H1 (cell line): ENCODE results near the gene RAMP1. TPM values are rescaled to one million over a fixed set of nuclear protein-coding genes. Genes with fewer than 3 reads are reported as not detected.

Experiments used
- CTCF ChIA-PET: fragments of 300-600 bp; sonication (Branson Sonifier 250); formaldehyde crosslinking; loops from one replicate; lab custom pipeline; 2021; ENCODE audit not compliant: partially characterized antibody; lab: Charles Lee
- POLR2A ChIA-PET: fragments of 300-600 bp; sonication (Branson Sonifier 250); formaldehyde crosslinking; loops from one replicate; lab custom pipeline; 2021; ENCODE audit warnings: inconsistent platforms; ENCODE audit not compliant: partially characterized antibody; lab: Charles Lee
- DNase-seq, 2 experiments: peaks; one replicate each; pipeline versions ENCODE4 v3.0.0 to v3.0.0-alpha.2; 2010 to 2022; ENCODE audit warnings: low spot score in 2 of 2, low read depth in 1 of 2, mixed read lengths in 1 of 2
- FAIRE-seq: peaks from 2 replicates; lab custom pipeline; 2011; peaks lifted over from hg19 to GRCh38; lab: Jason Lieb, UNC
- H2AFZ ChIP-seq: 2 replicates; pipeline ENCODE4 v1.8.1; 2012; ENCODE audit warnings: low read length, inconsistent platforms
- H2AK5ac ChIP-seq: 2 replicates; pipeline ENCODE4 v1.6.1; 2013; ENCODE audit warnings: low read depth, low read length
- H2BK120ac ChIP-seq: replicated peaks from 2 replicates; pipeline ENCODE3; 2013; ENCODE audit warnings: low read depth, low read length, inconsistent platforms
- H2BK12ac ChIP-seq: 2 replicates; pipeline ENCODE4 v1.6.1; 2013; ENCODE audit warnings: low read depth, low read length
- H2BK15ac ChIP-seq: 2 replicates; pipeline ENCODE4 v1.6.1; 2013; ENCODE audit warnings: low read length
- H2BK20ac ChIP-seq: 2 replicates; pipeline ENCODE4 v1.6.1; 2013; ENCODE audit warnings: low read length
- H2BK5ac ChIP-seq: 2 replicates; pipeline ENCODE4 v1.6.1; 2013; ENCODE audit warnings: low read depth, low read length
- H3K14ac ChIP-seq: 2 replicates; pipeline ENCODE4 v1.6.1; 2013; ENCODE audit warnings: inconsistent platforms; ENCODE audit not compliant: insufficient read length
- H3K18ac ChIP-seq: 2 replicates; pipeline ENCODE4 v1.6.1; 2013; ENCODE audit warnings: low read length; ENCODE audit errors: extremely low read depth
- H3K23ac ChIP-seq: 2 replicates; pipeline ENCODE4 v1.6.1; 2013; ENCODE audit warnings: inconsistent platforms; ENCODE audit not compliant: insufficient read length
- H3K23me2 ChIP-seq: 2 replicates; pipeline ENCODE4 v1.6.1; 2013; ENCODE audit warnings: low read depth, low read length
- H3K27ac ChIP-seq: 2 replicates; pipeline ENCODE4 v1.6.1; 2011; ENCODE audit warnings: low read depth, low read length, inconsistent platforms
- H3K27me3 ChIP-seq, 4 experiments: replicated peaks in 1 of 4; 1 replicate in 1 of 4; 2 replicates in 3 of 4; pipeline versions ENCODE4 v1.6.1 to v1.8.1; 2011 to 2013; ENCODE audit warnings: low read length in 3 of 4, mild to moderate bottlenecking in 3 of 4, inconsistent platforms in 2 of 4, mixed read lengths in 2 of 4, moderate library complexity in 1 of 4; ENCODE audit not compliant: control insufficient read depth in 3 of 4, insufficient read depth in 3 of 4; ENCODE audit errors: extremely low read depth in 1 of 4
- H3K36me3 ChIP-seq, 4 experiments: 2 replicates each; pipeline versions ENCODE4 v1.6.1 to v1.8.1; 2011 to 2013; ENCODE audit warnings: mild to moderate bottlenecking in 4 of 4, low read length in 3 of 4, moderate library complexity in 2 of 4, control low read depth in 1 of 4, inconsistent platforms in 1 of 4; ENCODE audit not compliant: insufficient read depth in 4 of 4, control insufficient read depth in 2 of 4
- H3K4ac ChIP-seq: replicated peaks from 2 replicates; pipeline ENCODE3; 2013; ENCODE audit warnings: low read length, low read depth, mixed read lengths, inconsistent platforms; ENCODE audit not compliant: insufficient read length
- H3K4me1 ChIP-seq, 4 experiments: replicated peaks in 1 of 4; 1 replicate in 1 of 4; 2 replicates in 3 of 4; pipeline versions ENCODE4 v1.6.1 to v1.8.1; 2011 to 2013; ENCODE audit warnings: low read length in 3 of 4, inconsistent platforms in 2 of 4, mixed read lengths in 1 of 4; ENCODE audit not compliant: insufficient read depth in 4 of 4, control insufficient read depth in 3 of 4
- H3K4me2 ChIP-seq, 2 experiments: 2 replicates each; pipeline versions ENCODE4 v1.6.1 to v1.8.1; 2011 to 2013; ENCODE audit warnings: low read depth in 2 of 2, low read length in 2 of 2, control low read depth in 1 of 2, inconsistent platforms in 1 of 2, mild to moderate bottlenecking in 1 of 2; ENCODE audit not compliant: insufficient read depth in 1 of 2
- H3K4me3 ChIP-seq, 4 experiments: fragments of 200-600, 300-600 bp in 1 of 4; sonication (generic), shearing (Covaris generic), sonication (Bioruptor Twin) in 1 of 4; 2 replicates each; pipeline versions ENCODE4 v1.5.1 to v1.8.1; 2011 to 2016; ENCODE audit warnings: low read length in 4 of 4, low read depth in 3 of 4, control low read depth in 2 of 4, inconsistent platforms in 2 of 4, mild to moderate bottlenecking in 2 of 4, mixed read lengths in 1 of 4, moderate library complexity in 1 of 4; ENCODE audit not compliant: insufficient read depth in 2 of 4; ENCODE audit errors: extremely low read depth in 1 of 4
- H3K56ac ChIP-seq: replicated peaks from 2 replicates; pipeline ENCODE3; 2013; ENCODE audit warnings: low read depth, mild to moderate bottlenecking, mixed read lengths, low read length, inconsistent platforms; ENCODE audit not compliant: insufficient read length
- H3K79me1 ChIP-seq: 2 replicates; pipeline ENCODE4 v1.6.1; 2013; ENCODE audit warnings: low read depth, low read length, control low read depth
- H3K79me2 ChIP-seq, 2 experiments: 2 replicates each; pipeline versions ENCODE4 v1.6.1 to v1.8.1; 2012 to 2013; ENCODE audit warnings: low read length in 2 of 2, mild to moderate bottlenecking in 2 of 2, inconsistent platforms in 1 of 2; ENCODE audit not compliant: insufficient read depth in 2 of 2, control insufficient read depth in 1 of 2
- H3K9ac ChIP-seq, 4 experiments: replicated peaks in 1 of 4; 1 replicate in 1 of 4; 2 replicates in 3 of 4; pipeline versions ENCODE4 v1.6.1 to v1.8.1; 2011 to 2013; ENCODE audit warnings: low read depth in 3 of 4, low read length in 3 of 4, control low read depth in 2 of 4, mild to moderate bottlenecking in 2 of 4, moderate library complexity in 2 of 4, inconsistent platforms in 1 of 4; ENCODE audit errors: extremely low read depth in 1 of 4
- H3K9me3 ChIP-seq, 2 experiments: 2 replicates each; pipeline versions ENCODE4 v1.6.1 to v1.8.1; 2012 to 2013; ENCODE audit warnings: mild to moderate bottlenecking in 2 of 2, moderate library complexity in 2 of 2, control low read depth in 1 of 2, inconsistent platforms in 1 of 2, low read depth in 1 of 2, low read length in 1 of 2, mixed read lengths in 1 of 2; ENCODE audit not compliant: insufficient read depth in 2 of 2
- H4K20me1 ChIP-seq, 2 experiments: replicated peaks in 1 of 2; 2 replicates each; pipeline versions ENCODE3 to v1.8.1; 2011 to 2013; ENCODE audit warnings: inconsistent platforms in 2 of 2, low read length in 2 of 2, mild to moderate bottlenecking in 1 of 2; ENCODE audit not compliant: insufficient read depth in 2 of 2, control insufficient read depth in 1 of 2
- H4K5ac ChIP-seq: 2 replicates; pipeline ENCODE4 v1.6.1; 2013; ENCODE audit warnings: low read length, low read depth, mixed read lengths, inconsistent platforms; ENCODE audit not compliant: insufficient read length
- H4K8ac ChIP-seq: 2 replicates; pipeline ENCODE4 v1.8.0; 2013; ENCODE audit warnings: mild to moderate bottlenecking, moderate library complexity, low read length, inconsistent platforms; ENCODE audit not compliant: insufficient read depth; ENCODE audit errors: extremely low read depth
- H4K91ac ChIP-seq: replicated peaks from 2 replicates; pipeline ENCODE3; 2013; ENCODE audit warnings: low read length, mixed read lengths, inconsistent platforms; ENCODE audit not compliant: insufficient read length
- CHD2 ChIP-seq: IDR thresholded peaks from 2 replicates; pipeline ENCODE4 v1.6.1; 2012; ENCODE audit warnings: low read length, improper control_type of control experiment
- GABPA ChIP-seq: IDR thresholded peaks from 2 replicates; pipeline ENCODE4 v1.6.1; 2011; ENCODE audit warnings: mild to moderate bottlenecking, low read length, moderate library complexity, borderline replicate concordance; ENCODE audit not compliant: insufficient read depth
- KDM4A ChIP-seq: IDR thresholded peaks from one replicate; pipeline ENCODE4 v1.7.1; 2012; ENCODE audit warnings: low read depth, mild to moderate bottlenecking, moderate library complexity, low read length, inconsistent platforms; ENCODE audit not compliant: severe bottlenecking
- PHF8 ChIP-seq: fragments of 200-600 bp; sonication (generic); conservative IDR thresholded peaks from 2 replicates; pipeline ENCODE4 v1.7.1; 2012; ENCODE audit warnings: low read depth, mild to moderate bottlenecking, inconsistent platforms, low read length, moderate library complexity
- SP4 ChIP-seq: IDR thresholded peaks from 2 replicates; pipeline ENCODE4 v1.6.1; 2012; ENCODE audit warnings: low read length, inconsistent platforms
- TAF1 ChIP-seq: IDR thresholded peaks from 2 replicates; pipeline ENCODE4 v1.6.1; 2011; ENCODE audit warnings: mild to moderate bottlenecking, low read depth, low read length
- WGBS, 2 experiments: shearing (Covaris generic) in 1 of 2; methylation state at CpG; one replicate each; pipeline versions ENCODE4 v1.1.6 to v1.1.7; 2013 to 2015; ENCODE audit warnings: low lambda C conversion rate in 2 of 2, mixed read lengths in 2 of 2, inconsistent platforms in 1 of 2, low coverage in 1 of 2, missing lambda C conversion rate in 1 of 2; ENCODE audit not compliant: insufficient replicate concordance in 2 of 2, insufficient coverage in 1 of 2, insufficient read length in 1 of 2; ENCODE audit errors: extremely low coverage in 1 of 2, missing lambda C conversion rate in 1 of 2; 5-methylcytosine and 5-hydroxymethylcytosine counted together
- polyA plus RNA-seq, 7 experiments: library from polyadenylated mRNA; depleted of rRNA in 3 of 7; stranded (reverse) in 5 of 7; unstranded in 2 of 7; fragments of >200 nt in 5 of 7; fragments of 200-250 nt in 2 of 7; gene quantifications; 1 replicate in 5 of 7; 2 replicates in 1 of 7; 4 replicates in 1 of 7; pipeline versions ENCODE4 v1.2.1 to v1.2.3, GENCODE V29; 2011 to 2013; ENCODE audit warnings: missing spikeins in 2 of 7, mixed read lengths in 2 of 7
- total RNA-seq: library from RNA; stranded (reverse); fragmentation: NEBNext Ultra II Directional; extraction: Animal tissue kit (Norgen Biotek cat#: 25700); gene quantifications from 2 replicates; pipeline ENCODE4 v1.2.1, GENCODE V29; 2021

Gene RAMP1
- total and polyA plus RNA-seq, 2 of the 8 experiments (the other 6 are each of a cell fraction or from before 2014, with no cell fraction given), result 0.65 to 4.3 TPM

- Histone ChIP-seq H4K8ac (peak overlapping the region; percentile 43; the same call in 1 of the 2 replicates), H3K4ac (no peak overlapping the region), H3K79me1 (no peaks in the 10 kb centered on the region), H4K5ac (no peak overlapping the region), H3K14ac (no peak overlapping the region), H2BK5ac (no peak overlapping the region; the same call in 1 of the 2 replicates), H3K9ac (no peak overlapping the region), H2AK5ac (no peak overlapping the region), H3K4me3 (no peak overlapping the region), H2AFZ (no peak overlapping the region), H2BK120ac (no peak overlapping the region), H3K9me3 (no peaks in the 10 kb centered on the region), H4K91ac (no peak overlapping the region), H3K23ac (no peak overlapping the region), H3K56ac (no peak overlapping the region), H2BK15ac (no peak overlapping the region), H2BK12ac (peak overlapping the region; percentile 63; the same call in 1 of the 2 replicates), H3K18ac (peak overlapping the region; percentile 19; the same call in 1 of the 2 replicates), H3K27me3 (peaks cover 9 to 19% (median 17%) of the 10 kb centered on the region in 4 experiments), H3K23me2 (peaks cover 5% of the 10 kb centered on the region; the same call in 1 of the 2 replicates), H3K36me3 (no peaks in the 10 kb centered on the region), H3K4me2 (no peak overlapping the region), H3K79me2 (no peaks in the 10 kb centered on the region), H4K20me1 (no peaks in the 10 kb centered on the region), H2BK20ac (no peak overlapping the region; the same call in 1 of the 2 replicates), H3K27ac (no peak overlapping the region), H3K4me1 (peaks cover 0 to 7% (median 2%) of the 10 kb centered on the region in 4 experiments; a peak in 3 of 7 replicates)
- DNase-seq (peak in 1 of 2 experiments; percentile 46), FAIRE-seq (no peak)
- 80% methylated on average over 10 of the region's 10 CpGs; no CpG with 5 or more reads in 1 of the 2 experiments for WGBS, 2 experiments
- POLR2A ChIA-PET, result interaction anchor here (0.6 kb wide), 1 partner anchor 74 kb away, joined by 3 read pairs; no protein-coding TSS in a partner anchor
- TF ChIP-seq CHD2 (no peak), SP4 (no peak), KDM4A (no peak), PHF8 (no peak), TAF1 (no peak), GABPA (no peak)
- CTCF ChIA-PET, result no interaction called here
Observed at GRCh38 chr2:237864444-237864931, 5.1 kb downstream of the RAMP1 start.
